ENCODE results near the gene NEK5. TPM values are rescaled to one million over a fixed set of nuclear protein-coding genes. Genes with fewer than 3 reads are reported as not detected.

Gene NEK5
- total RNA-seq, 1 experiment from 2014 or later = not detected

GRCh38 chr13:52096062-52096461 is 32.8 kb downstream of the NEK5 start:
- ChIA-PET CTCF (no interaction called here), POLR2A (ENCODE audit: unreplicated experiment) (no interaction called here)
- intact Hi-C loops (cut with micrococcal nuclease; ENCODE audit: unreplicated experiment) = no loop called here
- no peaks in the 10 kb centered on the region for H3K79me2 ChIP-seq (ENCODE audit: low read depth)
- no peak overlapping the region for H3K27ac ChIP-seq
- H2AFZ ChIP-seq = no peak overlapping the region
- DNase-seq = no peak
- no peak overlapping the region for H3K4me2 ChIP-seq
- no peaks in the 10 kb centered on the region for H3K9me3 ChIP-seq (ENCODE audit: insufficient read depth, low read depth)
- no peaks in the 10 kb centered on the region for H3K36me3 ChIP-seq (ENCODE audit: low read depth)
- no peaks in the 10 kb centered on the region for H4K20me1 ChIP-seq (ENCODE audit: insufficient read depth)
- H3K27me3 ChIP-seq (ENCODE audit: insufficient read depth, low read depth) = no peaks in the 10 kb centered on the region
- BruUV-seq (replicated peaks) = no TSS peak
- no peak overlapping the region for H3K4me3 ChIP-seq
- TF ChIP-seq EZH2 (IDR thresholded peaks at IDR 0.05; ENCODE audit: low read depth) (no peak), CTCF (conservative IDR thresholded peaks at IDR 0.05) (no peak)
- no peaks in the 10 kb centered on the region for H3K9me2 ChIP-seq (ENCODE audit: insufficient read depth)
- H3F3A ChIP-seq (ENCODE audit: insufficient read depth, low read depth) = no peaks in the 10 kb centered on the region
- no peaks in the 10 kb centered on the region for H3K4me1 ChIP-seq (replicated peaks; ENCODE audit: insufficient read depth)

- Histone ChIP-seq H3K79me2 (ENCODE audit: low read depth) (no peaks in the 10 kb centered on the region), H3F3A (ENCODE audit: insufficient read depth, low read depth) (no peaks in the 10 kb centered on the region), H3K27ac (no peak overlapping the region), H3K36me3 (ENCODE audit: low read depth) (no peaks in the 10 kb centered on the region), H4K20me1 (ENCODE audit: insufficient read depth) (no peaks in the 10 kb centered on the region), H3K4me2 (no peak overlapping the region), H2AFZ (no peak overlapping the region), H3K27me3 (ENCODE audit: insufficient read depth, low read depth) (no peaks in the 10 kb centered on the region), H3K4me3 (no peak overlapping the region), H3K9me2 (ENCODE audit: insufficient read depth) (no peaks in the 10 kb centered on the region), H3K4me1 (replicated peaks; ENCODE audit: insufficient read depth) (no peaks in the 10 kb centered on the region), H3K9me3 (ENCODE audit: insufficient read depth, low read depth) (no peaks in the 10 kb centered on the region)
- DNase-seq = no peak
- POLR2A ChIA-PET (ENCODE audit: unreplicated experiment) = no interaction called here
- no TSS peak for BruUV-seq (replicated peaks)
- intact Hi-C loops (cut with micrococcal nuclease; ENCODE audit: unreplicated experiment) = no loop called here
- TF ChIP-seq EZH2 (IDR thresholded peaks at IDR 0.05; ENCODE audit: low read depth) (no peak), CTCF (conservative IDR thresholded peaks at IDR 0.05) (no peak)
- CTCF ChIA-PET = no interaction called here
These were observed 36.8 kb downstream of the NEK5 start for GRCh38 chr13:52092087-52092486.

GRCh38 chr13:52091473-52091872 is 37.4 kb downstream of the NEK5 start:
- intact Hi-C loops (cut with micrococcal nuclease; ENCODE audit: unreplicated experiment) = no loop called here
- TF ChIP-seq CTCF (conservative IDR thresholded peaks at IDR 0.05) (no peak), EZH2 (IDR thresholded peaks at IDR 0.05; ENCODE audit: low read depth) (no peak)
- Histone ChIP-seq H3K27ac (no peak overlapping the region), H3K9me2 (ENCODE audit: insufficient read depth) (no peaks in the 10 kb centered on the region), H3K4me3 (no peak overlapping the region), H3K27me3 (ENCODE audit: insufficient read depth, low read depth) (no peaks in the 10 kb centered on the region), H3K4me1 (replicated peaks; ENCODE audit: insufficient read depth) (no peaks in the 10 kb centered on the region), H3K36me3 (ENCODE audit: low read depth) (no peaks in the 10 kb centered on the region), H3K4me2 (no peak overlapping the region), H2AFZ (no peak overlapping the region), H3K79me2 (ENCODE audit: low read depth) (no peaks in the 10 kb centered on the region), H4K20me1 (ENCODE audit: insufficient read depth) (no peaks in the 10 kb centered on the region), H3K9me3 (ENCODE audit: insufficient read depth, low read depth) (no peaks in the 10 kb centered on the region), H3F3A (ENCODE audit: insufficient read depth, low read depth) (no peaks in the 10 kb centered on the region)
- DNase-seq = no peak
- BruUV-seq (replicated peaks) = no TSS peak
- ChIA-PET POLR2A (ENCODE audit: unreplicated experiment) (no interaction called here), CTCF (no interaction called here)
